Osteoblast (primary cell): ENCODE measurements around the gene SLC7A9. TPM values are rescaled to one million over a fixed set of nuclear protein-coding genes. Genes with fewer than 3 reads are reported as not detected.
"Not testable (repeated sequence)": the region's sequence is repeated elsewhere in the genome, so short reads cannot be mapped to it uniquely, and the experiment has no call there.

Experiments used
- DNase-seq: peaks from one replicate; pipeline ENCODE4 v3.0.0; 2011; ENCODE audit warnings: low spot score, mixed read lengths; ENCODE audit not compliant: insufficient read length; ENCODE audit errors: missing footprints
- H2AFZ ChIP-seq: 2 replicates; pipeline ENCODE4 v1.6.0; 2011; ENCODE audit warnings: mild to moderate bottlenecking, low read length
- H3K27ac ChIP-seq: 2 replicates; pipeline ENCODE4 v1.5.1; 2011; ENCODE audit warnings: mild to moderate bottlenecking, low read depth, low read length, moderate library complexity
- H3K27me3 ChIP-seq: 2 replicates; pipeline ENCODE4 v1.6.0; 2012; ENCODE audit warnings: mild to moderate bottlenecking, control low read depth, inconsistent platforms, low read length, moderate library complexity; ENCODE audit not compliant: insufficient read depth
- H3K36me3 ChIP-seq: 2 replicates; pipeline ENCODE4 v1.5.1; 2011; ENCODE audit warnings: mild to moderate bottlenecking, low read length, control low read depth, moderate library complexity; ENCODE audit not compliant: insufficient read depth
- H3K4me1 ChIP-seq: 2 replicates; pipeline ENCODE4 v1.5.1; 2011; ENCODE audit warnings: mild to moderate bottlenecking, low read length, control low read depth, moderate library complexity; ENCODE audit not compliant: insufficient read depth
- H3K4me2 ChIP-seq: 2 replicates; pipeline ENCODE4 v1.6.0; 2011; ENCODE audit warnings: mild to moderate bottlenecking, low read length; ENCODE audit not compliant: insufficient read depth
- H3K4me3 ChIP-seq: fragments of 200-600 bp; sonication (generic); 3 replicates; pipeline ENCODE4 v1.5.1; 2012; ENCODE audit warnings: mild to moderate bottlenecking, low read length, inconsistent platforms; ENCODE audit not compliant: insufficient read depth
- H3K79me2 ChIP-seq: 2 replicates; pipeline ENCODE4 v1.6.0; 2012; ENCODE audit warnings: mild to moderate bottlenecking, low read length, control low read depth, inconsistent platforms; ENCODE audit not compliant: insufficient read depth
- H3K9me3 ChIP-seq: 2 replicates; pipeline ENCODE4 v1.5.1; 2011; ENCODE audit warnings: low read depth, low read length, control low read depth
- H4K20me1 ChIP-seq: 2 replicates; pipeline ENCODE4 v1.6.0; 2012; ENCODE audit warnings: mild to moderate bottlenecking, low read length, control low read depth; ENCODE audit not compliant: insufficient read depth
- CTCF ChIP-seq: IDR thresholded peaks from 2 replicates; pipeline ENCODE4 v1.5.1; 2011; ENCODE audit warnings: mild to moderate bottlenecking, low read depth, low read length, moderate library complexity; ENCODE audit errors: extremely low read depth
- total RNA-seq: library from RNA; depleted of rRNA; stranded (reverse); fragments of >200 nt; gene quantifications from 2 replicates; pipeline ENCODE4 v1.2.3, GENCODE V29; 2012

SLC7A9 gene
- total RNA-seq, 1 donor = under 0.01 TPM

DNA sequence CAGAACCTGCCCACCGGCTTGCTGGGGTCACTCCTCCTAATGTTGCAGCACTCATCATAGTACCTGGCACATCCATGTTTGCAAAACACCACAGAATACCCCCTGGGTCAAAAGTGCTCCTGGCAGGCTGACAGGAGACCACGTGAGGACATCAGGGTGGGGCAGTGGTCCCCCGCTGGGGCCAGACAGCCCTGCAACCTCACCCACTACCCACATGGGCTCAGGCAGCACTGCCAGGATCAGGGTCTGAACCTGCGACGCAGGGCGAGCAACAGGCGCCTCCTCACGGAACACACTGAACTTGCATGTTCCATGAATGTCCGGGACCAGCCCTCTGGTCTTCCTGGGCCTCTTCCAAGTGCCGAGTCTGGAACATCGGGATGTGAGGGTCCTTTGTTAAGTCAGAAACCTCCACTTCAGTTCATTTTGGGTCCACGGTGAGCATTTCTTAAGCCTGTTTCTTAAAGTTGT, 1.4 kb upstream of the SLC7A9 start:
- H3K9me3 ChIP-seq = no peaks in the 10 kb centered on the region
- H3K36me3 ChIP-seq = no peaks in the 10 kb centered on the region
- H4K20me1 ChIP-seq = no peaks in the 10 kb centered on the region
- no peak overlapping the region for H3K27ac ChIP-seq
- no peaks in the 10 kb centered on the region for H3K27me3 ChIP-seq
- TF ChIP-seq CTCF = peak; percentile 35
- peak overlapping the region; percentile 43 for H3K4me2 ChIP-seq
- no peaks in the 10 kb centered on the region for H3K79me2 ChIP-seq
- H2AFZ ChIP-seq = no peak overlapping the region
- DNase-seq = peak; percentile 88
- no peaks in the 10 kb centered on the region for H3K4me1 ChIP-seq
- H3K4me3 ChIP-seq = peak overlapping the region; percentile 39

DNA sequence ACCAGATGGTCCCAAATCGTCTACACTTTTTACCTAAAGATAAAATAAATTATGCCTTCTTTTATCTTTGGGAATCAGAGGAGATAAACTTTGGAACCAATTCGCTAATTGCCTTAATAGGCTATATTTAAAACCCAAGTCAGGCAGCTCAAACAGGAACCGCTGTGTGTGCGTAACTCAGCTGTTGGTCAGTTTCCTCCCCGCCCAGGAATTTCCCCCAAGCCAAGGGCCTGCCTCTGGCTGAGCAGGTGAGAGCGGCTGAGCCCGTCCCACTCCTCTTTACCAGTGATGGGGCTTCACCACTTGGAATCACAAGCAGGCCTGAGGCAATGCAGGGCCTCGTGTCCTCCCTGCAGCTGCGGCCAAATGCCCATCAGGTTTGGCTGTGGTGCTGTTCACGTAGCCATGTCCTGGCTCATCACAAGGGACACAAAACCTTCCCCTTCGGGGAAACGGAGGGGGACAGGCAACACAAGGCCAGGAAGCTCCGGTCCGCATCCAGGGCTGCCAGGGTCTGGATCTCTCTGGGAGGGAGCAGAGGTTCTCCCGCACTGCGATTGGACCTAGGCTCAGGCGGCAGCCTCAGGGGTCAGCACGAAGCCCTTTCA, 503 bp upstream of the SLC7A9 start:
- Histone ChIP-seq H3K36me3 (no peaks in the 10 kb centered on the region), H3K27ac (no peak overlapping the region), H3K4me2 (no peak overlapping the region), H3K4me3 (no peak overlapping the region), H3K9me3 (no peaks in the 10 kb centered on the region), H3K27me3 (no peaks in the 10 kb centered on the region), H3K79me2 (no peaks in the 10 kb centered on the region), H4K20me1 (no peaks in the 10 kb centered on the region), H2AFZ (no peak overlapping the region), H3K4me1 (no peaks in the 10 kb centered on the region)
- no peak for TF ChIP-seq CTCF
- DNase-seq = peak; percentile 72

- no peaks in the 10 kb centered on the region for H3K36me3 ChIP-seq
- no peak for DNase-seq
- H2AFZ ChIP-seq = no peak overlapping the region
- no peaks in the 10 kb centered on the region for H3K4me1 ChIP-seq
- no peak overlapping the region for H3K4me3 ChIP-seq
- H3K27ac ChIP-seq = no peak overlapping the region
- no peaks in the 10 kb centered on the region for H3K79me2 ChIP-seq
- H3K4me2 ChIP-seq = no peak overlapping the region
- H4K20me1 ChIP-seq = no peaks in the 10 kb centered on the region
- H3K27me3 ChIP-seq = no peaks in the 10 kb centered on the region
- TF ChIP-seq CTCF = no peak
- H3K9me3 ChIP-seq = no peaks in the 10 kb centered on the region
These were observed 1.2 kb downstream of the SLC7A9 start for GRCh38 chr19:32868206-32868950.

DNA sequence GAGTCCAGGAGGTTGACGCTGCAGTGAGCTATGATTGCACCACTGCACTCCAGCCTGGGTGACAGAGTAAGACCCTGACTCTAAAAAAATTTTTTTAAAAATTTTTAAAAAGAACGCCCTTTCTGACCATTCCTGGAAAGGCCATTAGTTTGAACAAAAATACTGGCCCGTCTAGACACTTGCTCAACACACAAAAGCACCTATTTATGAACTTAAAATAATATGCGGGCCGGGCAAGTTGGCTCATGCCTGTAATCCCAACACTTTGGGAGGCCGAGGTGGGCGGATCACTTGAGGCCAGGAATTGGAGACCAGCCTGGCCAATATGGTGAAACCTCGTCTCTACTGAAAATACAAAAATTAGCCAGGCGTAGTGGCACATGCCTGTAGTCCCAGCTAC, 2.1 kb downstream of the SLC7A9 start:
- H3K27me3 ChIP-seq, H3K4me3 ChIP-seq, H3K4me2 ChIP-seq, H3K79me2 ChIP-seq, H3K4me1 ChIP-seq, H3K27ac ChIP-seq, DNase-seq, H3K36me3 ChIP-seq, H2AFZ ChIP-seq, H4K20me1 ChIP-seq, H3K9me3 ChIP-seq: not testable (repeated sequence)
